ENCODE results near the gene RSAD1. TPM values are rescaled to one million over a fixed set of nuclear protein-coding genes. Genes with fewer than 3 reads are reported as not detected.

The RSAD1 gene
- total RNA-seq, 1 donor from 2014 or later: 40.8 TPM

- no peak for TF ChIP-seq CTCF (IDR thresholded peaks at IDR 0.05; ENCODE audit: unreplicated experiment)
- Mint-ChIP-seq H3K4me1 (no peaks in the 10 kb centered on the region), H3K4me3 (peak within 1 kb of the TSS; percentile 45), H3K36me3 (peaks cover 20% of the 10 kb centered on the region), H3K9me3 (no peaks in the 10 kb centered on the region), H3K27ac (no peak within 1 kb of the TSS), H3K27me3 (ENCODE audit: low read depth) (peaks cover 20% of the 10 kb centered on the region)
- no peak for DNase-seq (ENCODE audit: low spot score in 2 of 2, unreplicated experiment in 2 of 2)
Measured at GRCh38 chr17:50468304-50469207, 10.1 kb upstream of the RSAD1 start, which contains the start of gene CHAD. Gene CHAD (minus strand): TSS chr17:50468880. CDS start chr17:50468813, 67 bp downstream.

- TF ChIP-seq CTCF (IDR thresholded peaks at IDR 0.05; ENCODE audit: unreplicated experiment): no peak
- Mint-ChIP-seq H3K36me3 (peaks cover 26% of the 10 kb centered on the region), H3K27me3 (ENCODE audit: low read depth) (peaks cover 20% of the 10 kb centered on the region), H3K9me3 (no peaks in the 10 kb centered on the region), H3K27ac (no peak overlapping the region), H3K4me3 (peak overlapping the region; percentile 45), H3K4me1 (no peaks in the 10 kb centered on the region)
- no peak for DNase-seq (ENCODE audit: low spot score in 2 of 2, unreplicated experiment in 2 of 2)
Measured at GRCh38 chr17:50469208-50469605, 9.5 kb upstream of the RSAD1 start.

- no peaks in the 10 kb centered on the region for H3K4me1 Mint-ChIP-seq
- H3K27me3 Mint-ChIP-seq (ENCODE audit: low read depth): peaks cover 20% of the 10 kb centered on the region
- H3K4me3 Mint-ChIP-seq: peak overlapping the region; percentile 22
- no peak for TF ChIP-seq CTCF (IDR thresholded peaks at IDR 0.05; ENCODE audit: unreplicated experiment)
- H3K9me3 Mint-ChIP-seq: no peaks in the 10 kb centered on the region
- no peak for DNase-seq (ENCODE audit: low spot score in 2 of 2, unreplicated experiment in 2 of 2)
- peaks cover 26% of the 10 kb centered on the region for H3K36me3 Mint-ChIP-seq
- no peak overlapping the region for H3K27ac Mint-ChIP-seq
Measured at GRCh38 chr17:50469671-50470305, 8.9 kb upstream of the RSAD1 start.

GRCh38 chr17:50470426-50470825 is 8.2 kb upstream of the RSAD1 start:
- H3K9me3 Mint-ChIP-seq: no peaks in the 10 kb centered on the region
- H3K4me3 Mint-ChIP-seq: no peak overlapping the region

More at GRCh38 chr17:50470426-50470825, 8.2 kb upstream of the RSAD1 start:
- no peaks in the 10 kb centered on the region for H3K4me1 Mint-ChIP-seq
- peaks cover 21% of the 10 kb centered on the region for H3K36me3 Mint-ChIP-seq
- H3K27me3 Mint-ChIP-seq (ENCODE audit: low read depth): peaks cover 20% of the 10 kb centered on the region
- TF ChIP-seq CTCF (IDR thresholded peaks at IDR 0.05; ENCODE audit: unreplicated experiment): no peak
- DNase-seq (ENCODE audit: low spot score in 2 of 2, unreplicated experiment in 2 of 2): no peak
- no peak overlapping the region for H3K27ac Mint-ChIP-seq

Data from mesothelial cell of epicardium (in vitro differentiated cells).